Type B pancreatic cell (in vitro differentiated cells): Measurements from ENCODE around the gene GRB10. TPM values are rescaled to one million over a fixed set of nuclear protein-coding genes. Genes with fewer than 3 reads are reported as not detected.
"Not testable (repeated sequence)": the region's sequence is repeated elsewhere in the genome, so short reads cannot be mapped to it uniquely, and the experiment has no call there.

ENCODE experiments used
- DNase-seq: peaks from one replicate; pipeline ENCODE4 v3.0.0; 2021; ENCODE audit warnings: mixed read lengths; ENCODE audit not compliant: unreplicated experiment; ENCODE audit errors: extremely low spot score
- H3K27ac Mint-ChIP-seq: 2 replicates; pipeline ENCODE4 v1.8.0; 2021; ENCODE audit warnings: mild to moderate bottlenecking, mixed read lengths
- H3K27me3 Mint-ChIP-seq: 2 replicates; pipeline ENCODE4 v1.8.0; 2021; ENCODE audit warnings: mixed read lengths
- H3K36me3 Mint-ChIP-seq: 2 replicates; pipeline ENCODE4 v1.8.0; 2021; ENCODE audit warnings: mixed read lengths
- H3K4me1 Mint-ChIP-seq: one replicate; pipeline ENCODE4 v1.8.0; 2021; ENCODE audit warnings: mixed read lengths; ENCODE audit not compliant: unreplicated experiment
- H3K4me3 Mint-ChIP-seq: 2 replicates; pipeline ENCODE4 v1.8.0; 2021; ENCODE audit warnings: mild to moderate bottlenecking, mixed read lengths
- H3K9me3 Mint-ChIP-seq: 2 replicates; pipeline ENCODE4 v1.8.0; 2021; ENCODE audit warnings: mixed read lengths
- total RNA-seq: library from RNA; stranded (reverse); gene quantifications from 2 replicates; pipeline ENCODE4 v1.2.1, GENCODE V29; 2021; ENCODE audit warnings: low replicate concordance
- TF ChIP-seq, protein P1 (sequence below): fragments of 200-600 bp; sonication (generic); conservative IDR thresholded peaks from 2 replicates; pipeline ENCODE4 v1.5.0; 2021; ENCODE audit warnings: antibody characterized with exemption, mild to moderate bottlenecking

The GRB10 gene
- total RNA-seq, 1 donor from 2014 or later, result 42.3 TPM

DNA sequence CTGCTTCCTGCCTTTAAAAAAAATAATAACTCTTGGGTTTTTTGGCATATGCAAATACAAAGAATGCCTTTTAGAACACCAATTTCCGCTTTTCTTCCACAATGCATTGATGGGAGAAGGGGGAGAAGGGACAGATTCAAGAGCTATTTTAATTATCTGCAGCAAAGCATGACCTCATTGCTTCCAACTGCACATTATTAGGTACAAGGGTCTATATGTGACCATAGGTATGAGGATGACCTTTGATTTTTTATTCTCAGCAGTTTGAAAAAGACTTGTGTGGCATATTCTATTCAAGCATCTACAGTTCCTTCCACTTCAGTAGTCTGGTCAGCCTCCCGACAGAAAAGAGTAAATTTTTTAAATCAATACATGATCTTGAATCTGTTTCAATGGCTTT lies 39.7 kb downstream of the GRB10 start:
- Mint-ChIP-seq H3K4me1 (peaks cover 26% of the 10 kb centered on the region), H3K27ac (no peak overlapping the region), H3K36me3 (peaks cover 8% of the 10 kb centered on the region)

DNA sequence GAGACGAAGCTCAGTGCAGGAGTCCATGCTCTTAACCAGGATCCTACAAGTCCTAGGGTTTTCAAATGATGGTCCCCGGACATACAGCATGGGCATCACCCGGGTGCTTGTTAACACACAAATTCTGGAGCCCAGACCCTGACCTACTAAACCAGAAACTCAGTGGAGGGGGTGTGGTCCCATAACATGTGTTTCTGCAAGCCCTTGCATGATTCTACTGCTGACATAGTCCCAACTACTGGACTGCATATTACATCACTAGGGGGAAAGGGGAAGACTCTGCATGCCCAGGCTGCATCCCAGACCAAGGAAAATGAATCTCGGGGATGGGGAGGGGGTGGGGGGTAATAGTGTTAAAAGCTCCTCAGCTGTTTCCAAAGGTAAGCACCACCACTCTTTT lies 40.3 kb downstream of the GRB10 start:
- Mint-ChIP-seq H3K36me3 (peaks cover 4% of the 10 kb centered on the region), H3K27me3 (no peaks in the 10 kb centered on the region), H3K9me3 (peaks cover 12% of the 10 kb centered on the region), H3K4me1 (peaks cover 26% of the 10 kb centered on the region), H3K27ac (no peak overlapping the region), H3K4me3 (no peak overlapping the region)
- TF ChIP-seq, protein P1, sequence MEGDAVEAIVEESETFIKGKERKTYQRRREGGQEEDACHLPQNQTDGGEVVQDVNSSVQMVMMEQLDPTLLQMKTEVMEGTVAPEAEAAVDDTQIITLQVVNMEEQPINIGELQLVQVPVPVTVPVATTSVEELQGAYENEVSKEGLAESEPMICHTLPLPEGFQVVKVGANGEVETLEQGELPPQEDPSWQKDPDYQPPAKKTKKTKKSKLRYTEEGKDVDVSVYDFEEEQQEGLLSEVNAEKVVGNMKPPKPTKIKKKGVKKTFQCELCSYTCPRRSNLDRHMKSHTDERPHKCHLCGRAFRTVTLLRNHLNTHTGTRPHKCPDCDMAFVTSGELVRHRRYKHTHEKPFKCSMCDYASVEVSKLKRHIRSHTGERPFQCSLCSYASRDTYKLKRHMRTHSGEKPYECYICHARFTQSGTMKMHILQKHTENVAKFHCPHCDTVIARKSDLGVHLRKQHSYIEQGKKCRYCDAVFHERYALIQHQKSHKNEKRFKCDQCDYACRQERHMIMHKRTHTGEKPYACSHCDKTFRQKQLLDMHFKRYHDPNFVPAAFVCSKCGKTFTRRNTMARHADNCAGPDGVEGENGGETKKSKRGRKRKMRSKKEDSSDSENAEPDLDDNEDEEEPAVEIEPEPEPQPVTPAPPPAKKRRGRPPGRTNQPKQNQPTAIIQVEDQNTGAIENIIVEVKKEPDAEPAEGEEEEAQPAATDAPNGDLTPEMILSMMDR, result no peak
- DNase-seq, result no peak

More for the DNA sequence above, 39.7 kb downstream of the GRB10 start:
- H3K4me3 Mint-ChIP-seq, result no peak overlapping the region
- no peaks in the 10 kb centered on the region for H3K27me3 Mint-ChIP-seq
- H3K9me3 Mint-ChIP-seq, result peaks cover 12% of the 10 kb centered on the region
- DNase-seq, result no peak
- TF ChIP-seq, protein P1, result no peak

DNA sequence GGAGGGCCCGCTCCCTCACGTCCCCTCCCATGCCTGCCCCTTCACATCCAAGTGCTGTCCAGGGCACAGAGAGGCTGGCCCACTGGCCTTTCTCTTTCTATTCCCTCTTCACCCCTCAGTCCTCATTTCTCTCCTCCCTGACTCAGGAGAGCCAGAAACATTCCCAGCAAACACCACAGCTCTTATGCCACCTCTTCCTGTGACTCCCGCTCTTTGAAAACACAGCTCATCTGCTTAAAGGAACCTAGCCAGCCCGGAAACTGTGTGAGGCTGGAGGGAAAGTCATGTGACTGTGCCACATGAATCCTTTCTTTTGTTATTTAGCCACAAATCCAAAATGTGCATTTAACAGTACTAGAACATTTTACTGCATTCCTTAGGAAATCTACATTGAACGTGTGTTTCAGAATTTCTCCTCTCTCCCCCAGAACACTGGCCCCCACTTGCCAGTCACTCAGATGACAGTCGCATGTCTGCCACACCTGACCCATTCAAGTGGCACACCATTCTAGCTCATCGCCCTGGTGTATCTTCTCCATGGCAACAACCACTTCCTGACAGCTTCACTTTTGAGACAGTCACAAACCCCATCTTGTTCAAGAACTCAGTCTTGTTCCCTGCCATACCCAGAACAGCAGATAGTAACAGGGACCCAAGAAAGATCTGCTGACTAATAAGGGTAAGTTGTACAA lies 42.8 kb downstream of the GRB10 start:
- Mint-ChIP-seq H3K27me3 (no peaks in the 10 kb centered on the region), H3K36me3 (peaks cover 8% of the 10 kb centered on the region), H3K27ac (no peak overlapping the region), H3K4me1 (peaks cover 26% of the 10 kb centered on the region), H3K9me3 (peaks cover 12% of the 10 kb centered on the region), H3K4me3 (no peak overlapping the region)
- no peak for DNase-seq
- TF ChIP-seq, protein P1, result no peak

DNA sequence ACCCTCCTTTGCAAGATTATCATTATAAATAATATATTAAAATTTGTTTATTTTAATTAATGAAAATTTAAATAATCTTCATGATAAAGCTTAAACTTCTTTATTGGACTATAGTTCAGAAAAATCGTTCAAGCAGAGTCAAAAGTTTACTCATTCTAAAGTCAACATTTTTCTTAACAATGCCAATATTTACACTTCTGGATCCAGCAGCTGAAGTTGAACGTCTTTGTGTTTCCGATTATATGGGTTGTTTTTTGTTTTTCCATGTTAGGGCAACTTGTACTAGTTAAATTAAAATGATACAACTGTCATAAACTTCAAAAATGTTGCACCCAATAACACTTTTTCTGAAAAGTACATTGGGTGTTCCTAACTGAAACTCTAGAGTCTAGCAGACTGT lies 43.8 kb downstream of the GRB10 start:
- H3K9me3 Mint-ChIP-seq, result peaks cover 12% of the 10 kb centered on the region
- H3K27me3 Mint-ChIP-seq, result no peaks in the 10 kb centered on the region
- H3K4me1 Mint-ChIP-seq, result peaks cover 22% of the 10 kb centered on the region
- H3K27ac Mint-ChIP-seq, result no peak overlapping the region
- no peak overlapping the region for H3K4me3 Mint-ChIP-seq
- peaks cover 5% of the 10 kb centered on the region for H3K36me3 Mint-ChIP-seq
- DNase-seq, result no peak
- TF ChIP-seq, protein P1, result no peak

DNA sequence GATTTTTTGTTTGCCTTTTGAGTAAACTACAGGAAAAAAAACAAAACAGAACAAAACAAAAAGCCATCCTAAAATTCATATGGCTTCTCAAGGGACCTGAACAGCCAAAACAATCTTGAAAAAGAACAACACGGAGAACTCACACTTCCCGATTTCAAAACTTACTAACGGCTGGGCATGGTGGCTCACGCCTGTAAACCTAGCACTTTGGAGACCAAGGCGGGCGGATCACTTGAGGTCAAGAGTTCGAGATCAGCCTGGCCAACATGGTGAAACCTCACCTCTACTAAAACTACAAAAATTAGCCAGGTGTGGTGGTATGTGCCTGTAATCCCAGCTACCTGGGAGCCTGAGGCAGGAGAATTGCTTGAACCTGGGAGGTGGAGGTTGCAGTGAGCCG lies 46.9 kb downstream of the GRB10 start:
- H3K4me3 Mint-ChIP-seq, H3K27ac Mint-ChIP-seq, H3K27me3 Mint-ChIP-seq, H3K36me3 Mint-ChIP-seq, H3K4me1 Mint-ChIP-seq, DNase-seq: not testable (repeated sequence)
- H3K9me3 Mint-ChIP-seq, result peaks cover 12% of the 10 kb centered on the region

DNA sequence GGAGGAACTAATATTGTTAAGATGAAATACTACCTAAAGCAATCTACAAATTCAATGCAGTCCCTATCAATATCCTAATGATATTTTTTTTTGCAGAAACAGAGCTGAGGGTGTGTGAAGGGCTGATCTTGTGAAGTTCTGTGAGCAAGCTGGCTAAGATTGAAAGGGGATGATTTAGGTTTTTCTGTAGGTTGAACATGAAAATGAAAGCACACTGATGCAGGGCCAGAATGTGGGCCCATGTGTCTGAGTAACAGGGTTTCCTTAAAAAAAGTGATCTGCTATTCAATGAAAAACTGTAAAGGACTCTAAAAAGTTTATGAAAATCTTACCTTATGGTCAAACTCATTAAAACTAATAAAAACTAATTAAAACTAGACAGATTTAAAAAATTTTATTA lies 47.4 kb downstream of the GRB10 start:
- DNase-seq, result no peak
- Mint-ChIP-seq H3K9me3 (peaks cover 12% of the 10 kb centered on the region), H3K36me3 (peaks cover 4% of the 10 kb centered on the region), H3K4me3 (no peak overlapping the region), H3K4me1 (peaks cover 9% of the 10 kb centered on the region), H3K27me3 (no peaks in the 10 kb centered on the region), H3K27ac (no peak overlapping the region)
- TF ChIP-seq, protein P1, result no peak
